ENCODE measurements around the gene CLMN. TPM values are rescaled to one million over a fixed set of nuclear protein-coding genes. Genes with fewer than 3 reads are reported as not detected.

The CLMN gene
- total and polyA plus RNA-seq, 9 of the 15 experiments (the other 6 are each of a cell fraction or from before 2014, with no cell fraction given) = 0.01 to 0.18 (median 0.07) TPM; not detected in 4

- Histone ChIP-seq H3K4me2 (ENCODE audit: insufficient read depth, low read length) (no peak overlapping the region), H3K9me3 (replicated peaks; ENCODE audit: control insufficient read depth, insufficient read depth, low read depth, low read length) (no peaks in the 10 kb centered on the region), H2AFZ (ENCODE audit: low read depth, low read length) (no peak overlapping the region), H3K27me3 (ENCODE audit: control insufficient read depth in 2 of 2, insufficient read depth in 2 of 2, low read length in 2 of 2) (peaks cover 2 to 7% of the 10 kb centered on the region in 2 experiments; a peak in 1 of 5 replicates), H3K36me3 (ENCODE audit: control insufficient read depth, insufficient read depth, low read length) (no peaks in the 10 kb centered on the region), H3K27ac (ENCODE audit: extremely low read depth, low read depth, low read length) (no peak overlapping the region), H3K9ac (ENCODE audit: insufficient read depth in 1 of 2, low read depth in 2 of 2, low read length in 2 of 2) (no peak overlapping the region), H3K9me1 (ENCODE audit: control insufficient read depth, insufficient read depth, low read length) (no peaks in the 10 kb centered on the region), H3K4me1 (replicated peaks in 1 of 2; ENCODE audit: control insufficient read depth in 2 of 2, insufficient read depth in 2 of 2, low read length in 2 of 2) (no peaks in the 10 kb centered on the region), H3K4me3 (no peak overlapping the region), H3K79me2 (ENCODE audit: control insufficient read depth, insufficient read depth, low read length) (no peaks in the 10 kb centered on the region), H4K20me1 (replicated peaks; ENCODE audit: control insufficient read depth, insufficient read depth, low read length) (no peaks in the 10 kb centered on the region)
- FAIRE-seq = no peak
- intact Hi-C loops (cut with micrococcal nuclease) (no loop called here), in situ Hi-C loops (cut with MboI) (no loop called here)
- CTCF ChIA-PET (ENCODE audit: low intra/inter-chr PET ratio) = no interaction called here
- no peak for DNase-seq (ENCODE audit: extremely low read depth in 1 of 4, low spot score in 3 of 4)
- POLR2A ChIA-PET = no interaction called here
- BruUV-seq (replicated peaks) = no TSS peak
- ATAC-seq = no peak
- TF ChIP-seq KDM1A (IDR thresholded peaks at IDR 0.05) (peak in 1 of 2 experiments; percentile 30; a peak in 1 of 4 replicates), ZMIZ1 (IDR thresholded peaks at IDR 0.05; ENCODE audit: low read depth in 2 of 2, low read length in 2 of 2) (no peak), FUS (optimal IDR thresholded peaks at IDR 0.05; ENCODE audit: low read depth, low read length) (no peak), MBD1 (CRISPR knock-in tag; IDR thresholded peaks at IDR 0.05) (no peak), ZNF778 (CRISPR knock-in tag; IDR thresholded peaks at IDR 0.05) (no peak), MLX (CRISPR knock-in tag; conservative IDR thresholded peaks at IDR 0.05) (no peak), HDGF (IDR thresholded peaks at IDR 0.05) (no peak)
- 2% methylated on average over 16 of the region's 20 CpGs for WGBS (ENCODE audit: insufficient coverage, low coverage, missing lambda C conversion rate)
Measured at GRCh38 chr14:95330591-95331370, 11.1 kb upstream of the CLMN start.

Data from K562 (cell line).